ENCODE measurements around the gene STX17.
"Not testable (repeated sequence)": the region's sequence is repeated elsewhere in the genome, so short reads cannot be mapped to it uniquely, and the experiment has no call there.

Gene STX17

DNA sequence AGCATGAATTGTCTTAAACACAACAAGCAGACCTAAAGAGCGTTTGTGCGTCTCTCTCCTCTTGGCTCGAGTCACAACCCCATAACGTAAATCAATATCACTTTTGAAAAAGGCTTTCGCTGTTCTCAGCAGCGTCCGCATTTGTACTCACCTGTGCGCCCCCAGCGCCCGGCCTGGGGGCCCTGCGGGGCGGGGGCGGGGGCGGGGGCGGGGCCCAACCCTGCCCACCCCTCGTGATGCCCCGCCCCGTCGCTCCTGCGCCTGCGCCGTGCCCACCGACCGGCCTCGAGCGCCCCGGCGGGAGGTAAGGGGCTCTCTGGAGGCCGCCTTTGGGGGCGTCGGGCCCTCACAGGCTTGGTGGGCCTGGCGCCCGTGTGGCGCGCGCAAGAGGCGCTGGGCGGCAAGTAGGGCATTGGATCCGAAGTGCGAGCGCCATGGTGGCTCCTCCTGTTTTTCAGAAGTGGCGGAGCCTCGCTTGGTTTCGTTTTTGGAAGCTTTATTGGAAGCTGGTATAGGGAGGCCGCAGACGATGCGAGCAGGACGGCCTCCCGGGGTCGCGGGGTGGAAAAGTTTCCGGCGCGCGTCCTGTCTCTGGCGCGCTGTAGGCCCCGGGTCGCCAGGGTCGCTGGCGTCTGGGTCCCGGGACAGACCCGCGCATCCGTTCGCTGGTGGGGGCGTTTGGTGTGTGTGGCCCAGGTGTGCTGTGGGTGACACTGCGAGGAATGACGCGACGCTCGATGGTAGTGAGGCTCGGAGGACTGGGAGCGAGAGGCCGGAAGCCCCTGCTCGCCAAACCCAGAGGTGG is at the start of gene STX17:
STX17 (plus strand) TSS at position 252 of the 805 bp plus-strand sequence. CDS start 8,586 bp downstream, outside the sequence.
- peak; percentile 96 for DNase-seq (ENCODE audit: low spot score)

DNA sequence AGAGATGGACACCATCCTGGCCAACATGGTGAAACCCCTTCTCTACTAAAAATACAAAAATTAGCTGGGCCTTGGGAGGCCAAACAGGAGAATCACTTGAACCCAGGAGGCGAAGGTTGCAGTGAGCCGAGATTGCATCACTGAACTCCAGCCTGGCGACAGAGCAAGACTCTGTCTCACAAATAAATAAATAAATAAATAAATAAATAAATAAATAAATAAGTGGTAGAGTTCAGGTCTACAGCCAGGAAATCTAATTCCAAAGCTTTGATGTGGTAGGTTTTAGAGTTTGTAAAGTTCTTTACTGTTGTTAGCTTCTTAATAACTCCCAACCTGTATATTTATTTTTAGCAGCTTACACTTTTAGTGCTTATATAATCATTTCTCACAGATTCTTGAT is 48.9 kb upstream of the STX17 start:
- not testable (repeated sequence) for DNase-seq (ENCODE audit: low spot score)

DNA sequence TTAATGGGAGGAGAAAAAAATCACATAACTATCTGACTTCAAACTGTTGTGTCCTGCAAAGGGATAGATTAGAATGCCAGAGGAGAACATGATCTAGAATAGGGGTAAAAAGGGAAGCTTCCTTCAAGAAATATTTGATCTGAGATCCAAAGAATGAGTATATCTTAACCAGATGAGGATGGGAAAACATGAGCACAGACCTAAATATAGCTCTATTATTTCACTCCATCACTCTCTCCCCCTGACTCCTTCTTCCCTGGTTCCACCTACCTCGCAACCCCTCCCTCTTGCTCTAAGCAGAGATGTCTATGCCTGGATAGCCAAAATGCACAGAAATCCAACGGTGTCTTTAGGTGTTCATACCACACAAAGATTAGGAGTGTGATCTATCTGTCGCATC is 48.4 kb upstream of the STX17 start:
- DNase-seq (ENCODE audit: low spot score): no peak

DNA sequence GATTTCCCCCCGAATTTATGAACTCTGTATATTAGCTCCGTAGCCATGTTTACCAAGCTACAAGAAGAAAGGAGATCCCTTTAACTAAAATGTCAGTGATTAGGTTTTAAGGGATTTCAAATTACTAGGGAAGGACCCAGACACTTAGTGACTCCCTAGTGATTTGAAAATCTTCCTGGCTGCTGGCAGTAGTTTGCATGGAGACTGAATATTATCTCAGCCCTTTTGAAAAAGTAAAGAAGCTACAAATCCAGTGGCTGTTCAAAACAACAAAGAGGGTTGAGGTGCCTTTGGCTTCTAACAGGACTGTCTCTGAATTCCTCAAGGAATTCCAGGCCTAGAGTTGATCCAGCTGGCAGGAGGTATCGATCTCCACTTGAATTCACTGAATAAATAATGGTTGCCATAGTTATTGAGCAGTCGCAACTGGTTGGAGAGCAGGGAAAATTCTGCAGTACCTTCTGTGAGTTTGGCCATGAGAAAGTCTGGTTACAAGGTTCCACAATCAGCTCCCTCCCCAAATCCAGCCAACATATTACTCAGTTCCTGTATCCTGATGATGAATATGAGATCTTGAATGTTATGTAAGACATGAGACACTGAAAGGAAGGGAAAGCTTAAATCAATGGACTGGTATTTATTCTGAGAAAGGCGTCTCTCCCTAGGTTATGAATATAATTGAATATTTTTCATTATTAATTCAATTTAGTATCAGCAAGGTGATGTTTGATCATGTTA is 47.0 kb upstream of the STX17 start:
- DNase-seq (ENCODE audit: low spot score): peak; percentile 26

DNA sequence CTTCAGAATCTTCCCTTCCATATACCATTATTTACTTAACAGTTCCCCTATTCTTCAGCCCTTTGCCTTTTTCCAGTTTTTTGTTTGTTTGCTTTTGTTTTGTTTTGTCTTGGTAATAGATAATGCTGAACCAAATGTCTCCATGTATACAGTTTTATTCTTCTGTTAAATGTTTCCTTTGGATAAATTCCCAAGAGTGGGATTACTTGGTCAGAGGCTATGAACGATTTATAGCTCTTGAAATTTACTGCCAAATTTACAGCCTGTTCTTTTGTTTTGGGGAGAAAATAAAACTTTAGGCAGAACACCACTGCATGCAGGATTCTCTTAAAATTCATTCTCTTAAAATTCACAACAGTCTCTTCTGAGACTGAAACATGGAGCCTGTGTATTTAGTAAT is 46.2 kb upstream of the STX17 start:
- no peak for DNase-seq (ENCODE audit: low spot score)

DNA sequence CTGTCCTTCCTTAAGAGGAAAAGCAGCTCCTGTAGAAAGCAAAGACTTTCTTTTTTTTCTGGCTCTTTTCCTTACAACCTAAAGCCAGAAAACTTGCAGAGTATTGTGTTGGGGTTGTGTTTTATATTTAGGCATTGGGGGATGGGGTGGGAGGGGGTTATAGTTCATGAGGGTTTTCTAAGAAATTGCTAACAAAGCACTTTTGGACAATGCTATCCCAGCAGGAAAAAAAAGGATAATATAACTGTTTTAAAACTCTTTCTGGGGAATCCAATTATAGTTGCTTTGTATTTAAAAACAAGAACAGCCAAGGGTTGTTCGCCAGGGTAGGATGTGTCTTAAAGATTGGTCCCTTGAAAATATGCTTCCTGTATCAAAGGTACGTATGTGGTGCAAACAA is 42.5 kb upstream of the STX17 start:
- DNase-seq (ENCODE audit: low spot score): no peak

DNA sequence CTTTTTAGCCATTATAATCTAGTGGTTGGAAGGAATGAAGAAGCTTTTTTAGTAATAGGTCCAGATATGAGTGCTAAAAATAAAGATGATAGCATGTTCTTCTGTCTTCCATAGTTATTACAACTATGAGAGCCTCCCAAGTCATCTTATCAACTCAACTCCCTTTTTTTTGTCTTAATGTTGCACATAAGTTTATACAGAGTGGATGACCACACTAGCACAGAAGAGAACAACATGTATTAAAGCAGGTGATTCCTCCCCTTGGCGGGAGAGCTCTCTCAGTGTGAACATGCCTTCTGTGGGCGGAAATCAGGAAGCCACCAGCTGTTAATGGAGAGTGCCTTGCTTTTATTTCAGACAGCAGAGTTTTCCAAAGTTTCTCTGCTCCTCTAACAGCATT is 40.1 kb upstream of the STX17 start:
- peak; percentile 20 for DNase-seq (ENCODE audit: low spot score)

DNA sequence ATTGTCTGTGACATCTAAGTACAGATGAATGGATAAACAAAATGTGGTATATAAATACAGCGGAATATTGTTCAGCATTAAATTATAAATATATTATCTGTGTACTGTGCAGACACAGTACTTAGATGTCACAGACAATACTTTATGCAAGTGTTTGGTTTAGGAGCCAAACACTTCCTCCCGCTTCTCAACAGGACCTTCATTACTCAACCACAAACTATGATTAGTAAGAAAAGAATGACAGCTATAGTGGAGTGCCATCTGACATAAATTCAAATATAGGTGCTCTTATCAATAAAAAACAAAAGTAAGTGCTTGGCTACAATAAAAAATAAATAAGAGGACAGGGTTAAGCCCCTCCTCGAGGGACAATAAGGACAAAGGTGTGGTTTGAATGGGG is 38.9 kb upstream of the STX17 start:
- no peak for DNase-seq (ENCODE audit: low spot score)

DNA sequence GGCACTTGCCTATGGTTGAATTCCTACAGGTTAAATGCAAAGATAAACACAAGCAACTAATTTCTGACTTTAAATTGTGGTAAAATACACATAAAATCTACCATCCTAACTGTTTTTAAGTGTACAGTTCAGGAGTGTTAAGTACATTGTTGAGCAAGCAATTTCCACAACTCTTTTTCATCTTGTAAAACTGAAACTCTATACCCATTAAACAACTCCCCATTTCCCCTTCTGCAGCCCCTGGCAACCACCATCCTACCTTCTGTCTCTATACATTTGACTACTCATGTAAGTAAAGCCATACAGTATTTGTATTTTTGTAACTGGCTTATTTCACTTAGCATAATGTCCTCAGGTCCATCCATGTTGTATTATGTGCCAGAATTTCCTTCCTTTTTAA is 38.5 kb upstream of the STX17 start:
- DNase-seq (ENCODE audit: low spot score): no peak

DNA sequence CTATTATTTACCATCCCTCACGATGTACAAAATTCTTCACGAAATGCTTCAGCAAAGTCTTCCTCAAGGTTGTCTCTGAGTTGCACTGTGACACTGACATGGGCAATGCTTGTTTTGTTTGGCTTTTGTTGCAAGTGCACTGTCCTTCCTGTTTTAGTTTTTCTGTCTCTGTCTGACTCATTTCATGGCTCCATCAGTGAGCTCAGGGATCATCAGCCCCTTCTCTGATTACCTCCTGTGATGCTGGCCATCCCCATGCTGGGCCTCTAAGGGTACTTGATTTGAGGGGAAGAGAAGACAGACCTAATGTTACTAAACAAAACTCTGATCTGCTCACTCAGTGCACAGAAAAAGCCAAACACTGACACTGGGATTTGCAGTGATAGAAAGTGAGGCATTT is 37.6 kb upstream of the STX17 start:
- DNase-seq (ENCODE audit: low spot score): no peak

DNA sequence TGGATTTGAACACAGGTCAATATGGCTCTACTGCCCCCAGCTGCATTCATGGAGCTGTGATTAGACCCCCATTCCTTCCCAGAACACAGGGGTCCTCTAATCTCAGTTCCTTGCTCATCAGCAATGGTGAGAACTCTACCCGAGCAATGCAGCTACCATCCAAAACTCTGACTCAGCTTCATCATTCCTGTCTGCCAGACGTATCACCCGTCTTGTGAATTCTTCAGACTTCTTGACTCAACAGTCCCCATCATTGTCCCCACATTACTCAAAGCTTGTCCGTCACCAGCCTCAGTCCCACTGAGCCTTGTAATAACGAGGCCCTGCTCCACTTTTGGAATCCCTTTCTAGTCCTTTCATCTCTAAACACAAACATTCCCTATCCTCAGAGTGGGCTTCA is 36.3 kb upstream of the STX17 start:
- DNase-seq (ENCODE audit: low spot score): no peak

DNA sequence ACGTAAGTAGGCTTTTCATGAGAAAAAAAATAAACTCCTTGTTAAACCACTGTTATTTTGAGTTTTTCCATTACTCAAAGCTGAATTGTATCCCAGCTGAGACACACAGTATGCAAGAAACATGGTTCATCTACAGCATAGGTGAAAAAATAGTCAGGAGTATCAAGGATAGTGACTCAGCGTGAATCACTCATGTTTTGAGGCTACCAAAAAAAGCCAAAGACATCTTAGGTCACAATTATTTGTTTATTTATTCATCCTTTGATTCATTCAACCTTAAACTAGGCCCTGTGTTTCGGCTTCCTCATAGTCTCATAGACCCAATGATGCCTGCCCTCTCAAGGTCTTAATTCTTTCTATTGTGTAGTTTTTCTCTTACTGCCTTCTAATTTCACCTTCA is 32.9 kb upstream of the STX17 start:
- no peak for DNase-seq (ENCODE audit: low spot score)

DNA sequence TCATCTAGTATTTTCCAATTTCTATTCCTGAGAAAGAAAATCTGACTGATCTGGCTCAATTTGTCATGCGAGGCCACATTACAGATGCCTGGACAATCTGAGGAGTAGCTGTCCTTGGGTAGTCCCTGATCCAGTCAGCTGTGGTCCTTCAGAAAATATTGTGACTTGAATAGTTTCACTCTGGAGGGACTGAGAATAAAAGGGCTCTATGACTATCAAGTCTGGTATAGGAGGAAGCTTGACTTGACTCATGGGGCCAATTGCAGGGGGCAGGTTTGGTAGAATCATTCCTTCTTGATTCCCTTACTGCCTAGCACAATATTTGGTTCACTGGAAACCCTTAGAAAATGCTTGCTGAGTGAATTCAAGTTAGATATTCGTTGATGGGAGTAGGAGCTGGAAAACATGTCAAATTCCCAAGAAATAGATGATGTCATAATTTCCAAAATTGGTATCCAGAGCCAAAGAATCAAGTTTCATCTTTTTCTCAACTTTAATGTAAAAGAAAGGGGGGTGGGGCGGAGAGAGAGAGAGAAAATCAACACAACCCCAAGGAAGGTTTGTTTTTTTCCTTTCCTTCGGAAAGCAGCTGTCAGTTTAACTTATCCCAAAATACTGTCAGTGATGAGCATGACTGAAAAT is 32.4 kb upstream of the STX17 start:
- no peak for DNase-seq (ENCODE audit: low spot score)

DNA sequence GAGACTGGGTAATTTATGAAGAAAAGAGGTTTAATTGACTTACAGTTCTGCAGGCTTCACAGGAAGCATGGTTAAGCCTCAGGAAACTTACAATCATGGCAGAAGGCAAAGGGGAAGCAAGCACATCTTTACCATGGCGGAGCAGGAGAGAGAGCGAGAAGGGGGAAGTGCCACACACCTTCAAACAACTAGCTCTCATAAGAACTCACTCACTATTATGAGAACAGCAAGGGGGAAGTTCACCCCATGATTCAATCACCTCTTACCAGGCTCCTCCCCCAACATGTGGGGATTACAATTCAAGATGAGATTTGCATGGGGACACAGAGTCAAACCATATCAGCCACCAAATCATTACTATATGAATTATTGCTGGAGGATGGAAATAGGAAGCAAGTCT is 30.3 kb upstream of the STX17 start:
- DNase-seq (ENCODE audit: low spot score): no peak

DNA sequence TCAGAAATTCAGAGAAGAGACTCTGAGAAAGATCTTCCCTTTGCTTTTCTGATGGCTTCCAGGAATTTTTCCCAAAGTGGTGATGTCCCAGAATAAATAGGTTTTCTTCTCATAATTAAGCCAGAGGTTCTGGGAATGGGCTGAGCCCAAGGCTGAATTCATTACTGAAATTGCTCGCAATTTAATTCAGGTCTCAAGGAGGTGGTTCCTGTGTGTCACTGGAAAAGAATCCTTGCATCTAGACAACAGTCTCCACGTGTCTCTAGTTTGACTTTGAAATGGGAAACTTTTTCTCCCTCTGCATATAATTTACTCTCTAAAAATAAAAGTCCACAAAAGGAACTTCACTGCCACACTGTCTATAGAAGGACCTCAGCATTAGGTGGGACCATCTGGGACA is 27.8 kb upstream of the STX17 start:
- DNase-seq (ENCODE audit: low spot score): no peak

DNA sequence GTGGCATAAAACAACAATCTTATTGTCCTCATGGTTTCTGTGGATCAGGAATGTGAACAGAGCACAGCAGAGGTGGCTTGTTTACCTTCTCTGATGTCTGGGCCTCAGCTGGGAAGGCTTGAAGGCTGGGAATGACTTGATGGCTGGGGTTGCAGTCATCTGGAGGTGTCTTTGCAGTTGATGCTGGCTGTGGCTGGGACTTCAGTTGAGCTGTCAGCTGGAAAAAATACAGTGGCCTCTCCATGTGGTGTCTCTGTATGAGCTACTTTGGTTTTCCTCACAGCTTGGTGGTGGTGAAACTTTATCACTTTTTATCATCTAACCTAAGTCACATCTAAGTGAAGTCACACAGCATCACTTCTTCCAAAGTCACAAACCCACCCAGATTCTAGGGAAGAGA is 24.7 kb upstream of the STX17 start:
- DNase-seq (ENCODE audit: low spot score): no peak

DNA sequence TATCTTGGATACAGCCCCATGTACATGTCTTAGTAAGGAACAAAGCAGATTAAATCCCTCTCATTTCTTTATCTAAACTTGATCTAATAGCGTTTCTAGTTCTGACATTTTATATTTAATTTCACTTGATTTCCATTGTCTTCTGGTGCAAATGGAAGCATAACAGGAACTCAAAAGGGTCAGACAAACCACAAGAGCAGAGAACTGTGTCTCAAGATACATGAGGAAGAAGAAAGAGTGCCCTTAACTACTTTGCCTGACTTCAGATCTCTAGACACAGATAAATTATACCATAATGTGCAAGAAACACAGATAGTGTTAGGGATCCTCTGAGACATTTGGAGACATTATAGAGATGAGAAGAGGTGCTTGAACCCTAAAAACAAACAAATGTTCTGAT is 20.7 kb upstream of the STX17 start:
- DNase-seq (ENCODE audit: low spot score): no peak

DNA sequence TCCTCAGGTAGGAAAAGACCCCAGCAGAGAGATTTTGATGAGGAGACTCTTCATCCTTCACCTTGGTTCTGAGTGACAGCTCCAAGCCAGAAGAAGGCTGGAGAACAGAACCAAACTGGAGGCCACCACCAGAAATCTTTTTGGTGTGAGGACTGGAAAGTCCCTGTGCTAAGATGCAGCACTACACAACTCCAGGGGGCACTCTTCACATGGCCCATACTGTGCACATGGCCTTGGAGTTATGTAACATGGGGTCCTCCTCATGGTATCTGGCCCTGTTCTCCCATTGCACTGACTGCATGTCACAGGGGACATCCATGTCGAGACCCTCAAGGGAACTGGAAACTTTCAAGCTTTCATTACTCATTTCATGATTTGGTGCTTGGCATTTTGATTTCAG is 17.3 kb upstream of the STX17 start:
- no peak for DNase-seq (ENCODE audit: low spot score)

DNA sequence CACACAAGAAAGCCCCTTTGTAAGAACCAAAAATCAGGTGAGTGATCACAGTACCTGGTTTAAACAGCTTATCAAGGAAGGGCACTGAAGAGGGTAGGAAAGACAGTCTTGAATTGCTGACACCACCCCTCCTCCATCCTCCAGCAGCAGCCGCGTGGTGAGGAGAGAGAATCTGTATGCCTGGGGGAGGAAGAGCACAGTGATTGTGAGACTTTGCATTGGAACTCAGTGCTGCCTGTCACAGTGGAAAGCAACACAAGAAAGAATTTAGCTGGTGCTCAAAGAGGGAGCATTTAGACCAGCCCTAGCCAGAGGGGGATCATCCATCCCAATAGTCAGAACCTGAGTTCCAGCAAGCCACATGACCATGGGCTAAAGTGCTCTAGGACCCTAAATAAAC is 11.6 kb upstream of the STX17 start:
- DNase-seq (ENCODE audit: low spot score): no peak

DNA sequence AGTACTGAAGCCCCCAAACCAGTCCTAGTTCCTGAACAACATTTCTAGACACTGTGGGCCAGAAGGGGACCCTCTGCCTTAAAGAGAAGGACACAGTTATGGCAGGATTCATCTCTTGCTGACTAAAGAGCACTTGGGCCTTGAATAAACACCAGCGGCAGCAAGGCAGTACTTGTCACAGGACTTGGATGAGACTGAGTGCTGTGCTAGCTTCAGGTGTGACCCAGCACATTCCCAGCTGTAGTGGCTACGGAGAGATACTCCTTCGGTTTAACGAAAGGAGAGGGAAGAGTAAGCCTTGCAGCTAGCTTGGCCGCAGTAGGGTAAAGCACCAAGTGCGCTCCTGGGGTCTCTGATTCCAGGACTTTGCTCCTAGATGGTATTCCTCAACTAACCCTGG is 10.9 kb upstream of the STX17 start:
- DNase-seq (ENCODE audit: low spot score): no peak

DNA sequence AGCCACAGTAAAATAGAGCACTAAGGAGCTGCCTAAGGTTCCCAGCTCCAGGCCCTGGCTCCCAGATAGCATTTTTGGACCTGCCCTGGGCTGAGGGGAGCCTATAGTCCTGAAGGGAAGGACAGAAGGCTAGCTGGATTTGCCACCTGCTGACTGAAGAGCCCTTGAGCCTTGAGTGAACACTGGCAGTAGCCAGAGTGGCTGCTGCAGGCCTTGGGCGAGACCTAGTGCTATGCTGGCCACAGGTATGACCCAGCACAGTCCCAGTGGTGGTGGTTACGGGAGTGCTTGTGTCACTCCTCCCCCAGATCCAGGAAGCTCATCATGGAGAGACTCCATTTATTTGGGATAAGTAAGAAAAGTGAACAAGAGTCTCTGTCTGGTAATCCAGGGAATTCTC is 10.3 kb upstream of the STX17 start:
- no peak for DNase-seq (ENCODE audit: low spot score)

DNA sequence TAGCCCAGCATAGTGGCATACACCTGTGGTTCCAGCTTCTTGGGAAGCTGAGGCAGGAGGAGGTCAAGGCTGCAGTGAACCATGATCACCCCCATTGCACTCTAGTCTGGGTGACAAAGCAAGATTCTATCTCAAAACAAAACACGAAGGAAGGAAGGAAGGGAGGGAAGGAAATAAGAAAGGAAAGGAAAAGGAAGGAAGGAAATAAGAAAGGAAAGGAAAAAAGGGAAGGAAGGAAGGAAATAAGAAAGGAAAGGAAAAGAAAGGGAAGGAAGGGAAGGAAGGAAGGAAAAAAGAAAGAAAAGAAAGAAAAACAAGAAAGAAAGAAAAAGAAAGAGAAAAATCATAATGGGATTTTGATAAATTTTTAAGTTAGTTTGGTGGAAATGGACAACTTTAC is 3.1 kb upstream of the STX17 start:
- DNase-seq (ENCODE audit: low spot score): no peak

DNA sequence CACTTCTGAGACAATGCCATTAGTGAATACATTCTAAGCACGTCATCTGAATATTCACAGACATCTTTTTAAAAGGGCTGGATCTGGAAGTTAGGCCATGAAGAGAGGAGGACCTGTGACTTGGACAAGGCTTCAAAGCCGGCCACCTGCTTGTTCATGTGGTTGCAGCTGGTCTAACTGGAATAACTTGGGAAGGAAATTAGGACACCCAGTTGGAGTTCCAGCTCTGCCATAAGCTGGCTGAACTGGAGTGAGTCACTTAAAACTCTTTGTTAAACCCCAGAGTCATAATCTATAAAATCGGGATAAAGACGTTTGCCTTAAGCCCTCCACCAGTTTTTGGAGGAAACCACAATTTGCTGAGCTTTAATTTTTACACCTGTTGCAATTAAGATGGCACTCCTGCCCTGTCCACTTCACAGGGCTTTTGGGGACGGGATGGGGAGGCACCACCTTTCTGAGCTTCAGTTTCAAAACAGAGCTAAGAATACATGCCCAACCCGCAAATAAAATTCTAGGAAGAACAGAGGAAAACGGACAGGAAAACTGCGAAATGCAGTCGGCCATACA is 536 bp upstream of the STX17 start:
- DNase-seq (ENCODE audit: low spot score): no peak

Measured in iPS-NIHi11 (cell line).